ENCODE data around the gene SCAF11.

The SCAF11 gene

GRCh38 chr12:45913631-45914030 is 76.7 kb downstream of the SCAF11 start:
- no peak for DNase-seq (ENCODE audit: low read depth)

DNA sequence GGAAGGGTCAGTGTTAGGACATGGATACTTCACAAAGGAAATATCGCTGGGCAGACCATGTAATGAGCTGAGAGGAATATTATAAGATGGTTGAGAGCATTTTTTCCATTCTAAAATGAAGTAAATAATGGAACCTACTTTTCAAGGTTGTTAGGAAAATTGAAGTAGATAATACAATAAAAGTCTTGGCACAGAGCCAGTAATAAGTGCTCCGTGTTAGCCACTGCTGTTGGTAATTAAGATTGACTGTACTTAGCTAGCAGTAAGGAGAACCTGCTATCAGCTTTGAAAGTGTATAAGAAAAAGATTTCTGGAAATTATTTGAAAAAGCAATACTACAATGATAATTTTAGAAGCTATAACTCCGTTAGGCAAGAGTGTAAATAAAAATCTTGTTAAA is 77.6 kb downstream of the SCAF11 start:
- DNase-seq (ENCODE audit: low read depth): no peak

DNA sequence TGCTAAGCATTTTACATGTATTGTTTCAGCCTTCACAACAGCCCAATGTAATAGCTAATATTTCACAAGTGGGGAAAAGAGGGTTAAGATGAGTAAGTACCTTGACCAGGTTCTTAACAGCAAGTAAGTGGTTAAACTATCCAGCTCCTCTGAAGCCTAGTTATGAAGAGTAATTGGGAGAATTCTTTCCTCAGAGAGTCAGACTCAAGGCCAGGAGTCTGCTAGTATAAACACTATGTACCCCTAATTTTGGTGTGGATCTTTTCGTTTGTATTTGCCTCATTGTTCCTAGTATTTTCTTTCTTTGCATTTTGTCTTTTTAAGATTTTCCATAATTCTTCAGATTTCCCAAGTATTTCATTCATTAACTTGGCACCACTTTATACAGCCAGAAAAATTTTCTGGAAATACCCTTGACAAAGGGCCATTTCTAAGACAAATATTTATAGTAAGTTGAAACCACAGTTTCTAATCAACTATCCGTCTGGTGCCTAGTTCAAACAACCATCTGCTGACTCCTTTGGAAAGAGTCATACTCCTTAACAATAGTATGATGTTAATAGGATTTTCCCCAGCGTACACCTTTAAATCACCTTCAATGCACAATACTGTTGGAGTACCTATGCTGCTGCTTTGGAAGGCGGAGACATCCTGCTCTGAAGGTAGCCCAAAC is 81.2 kb downstream of the SCAF11 start:
- no peak for DNase-seq (ENCODE audit: low read depth)

- DNase-seq (ENCODE audit: low read depth): no peak
These were observed 82.4 kb downstream of the SCAF11 start for GRCh38 chr12:45907955-45908354.

DNA sequence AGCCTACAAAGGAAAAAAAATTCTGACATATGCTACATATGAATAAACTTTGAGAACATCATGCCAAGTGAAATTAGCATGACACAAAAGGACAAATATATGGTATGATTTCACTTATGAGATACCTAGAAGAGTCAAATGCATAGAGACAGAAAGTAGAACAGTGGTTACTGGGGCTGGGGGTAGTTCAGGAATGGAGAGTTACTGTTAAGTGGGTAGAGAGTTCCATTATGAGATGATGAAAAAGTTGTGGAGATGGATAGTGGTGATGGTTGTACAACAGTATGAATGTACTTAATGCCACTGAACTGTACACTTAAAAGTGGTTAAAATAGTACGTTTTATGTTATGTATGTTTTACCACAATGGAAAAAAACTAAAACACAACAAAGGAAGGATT is 92.3 kb downstream of the SCAF11 start:
- no peak for DNase-seq (ENCODE audit: low read depth)

GRCh38 chr12:45895961-45896360 is 94.4 kb downstream of the SCAF11 start:
- DNase-seq (ENCODE audit: low read depth): no peak

DNA sequence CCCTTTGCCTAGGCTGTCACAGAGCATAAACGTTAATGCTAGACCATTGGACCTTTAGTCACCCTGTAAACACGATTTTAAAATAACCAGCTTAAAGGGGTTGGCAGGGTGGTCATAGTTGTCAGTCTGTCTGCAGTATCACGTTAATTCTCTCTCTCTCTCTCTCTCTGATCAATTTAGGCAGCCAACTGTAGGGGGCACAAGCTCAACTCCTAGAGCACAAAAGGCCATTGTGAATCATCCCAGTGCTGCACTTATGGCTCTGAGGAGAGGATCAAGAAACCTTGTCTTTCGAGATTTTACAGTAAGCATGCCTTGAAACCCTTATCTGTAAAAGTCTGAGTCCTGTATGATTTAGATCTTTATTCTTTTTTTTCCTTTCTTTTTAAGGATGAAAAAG is 97.1 kb downstream of the SCAF11 start:
- peak; percentile 3 for DNase-seq (ENCODE audit: low read depth)

DNA sequence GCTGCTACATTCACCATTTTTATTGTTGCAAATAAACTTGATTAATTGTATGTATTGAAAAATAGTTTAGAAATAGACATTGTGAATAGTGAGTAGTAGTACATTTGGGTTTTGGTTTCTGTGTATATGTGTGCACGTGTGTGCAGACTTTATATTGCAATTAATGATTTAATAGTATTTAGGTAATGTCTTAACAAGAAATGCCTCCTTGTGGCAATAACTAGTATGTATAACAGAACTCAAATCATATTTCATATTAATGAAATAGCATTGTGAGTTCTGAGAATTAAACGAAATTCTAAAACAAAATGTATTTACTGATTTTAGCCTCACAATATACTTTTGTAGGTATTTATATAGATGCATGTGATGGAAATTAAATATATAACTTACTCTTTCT is 100.1 kb downstream of the SCAF11 start:
- DNase-seq (ENCODE audit: low read depth): no peak

GRCh38 chr12:45887544-45887943 is 102.8 kb downstream of the SCAF11 start:
- no peak for DNase-seq (ENCODE audit: low read depth)

GRCh38 chr12:45886685-45887084 is 103.7 kb downstream of the SCAF11 start:
- DNase-seq (ENCODE audit: low read depth): no peak

GRCh38 chr12:45883187-45883586 is 107.2 kb downstream of the SCAF11 start:
- DNase-seq (ENCODE audit: low read depth): no peak

DNA sequence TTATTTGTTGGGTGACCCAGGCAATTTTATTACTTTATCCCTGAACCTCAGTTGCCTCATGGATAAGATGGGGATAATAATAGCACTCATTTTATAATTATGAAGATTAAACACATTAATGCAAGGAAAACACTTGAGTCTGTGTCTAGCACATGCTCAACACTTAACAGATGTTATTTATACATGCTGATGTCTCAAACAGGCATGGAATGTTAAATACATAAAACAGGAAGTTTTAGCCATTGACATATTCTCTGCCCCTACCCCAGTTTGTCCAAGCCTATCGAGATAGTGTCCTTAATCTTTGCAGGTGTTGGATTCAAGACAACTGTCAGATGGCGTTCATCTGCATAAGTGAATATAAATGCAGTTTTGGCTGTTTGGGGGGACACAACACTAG is 109.8 kb downstream of the SCAF11 start:
- no peak for DNase-seq (ENCODE audit: low read depth)

DNA sequence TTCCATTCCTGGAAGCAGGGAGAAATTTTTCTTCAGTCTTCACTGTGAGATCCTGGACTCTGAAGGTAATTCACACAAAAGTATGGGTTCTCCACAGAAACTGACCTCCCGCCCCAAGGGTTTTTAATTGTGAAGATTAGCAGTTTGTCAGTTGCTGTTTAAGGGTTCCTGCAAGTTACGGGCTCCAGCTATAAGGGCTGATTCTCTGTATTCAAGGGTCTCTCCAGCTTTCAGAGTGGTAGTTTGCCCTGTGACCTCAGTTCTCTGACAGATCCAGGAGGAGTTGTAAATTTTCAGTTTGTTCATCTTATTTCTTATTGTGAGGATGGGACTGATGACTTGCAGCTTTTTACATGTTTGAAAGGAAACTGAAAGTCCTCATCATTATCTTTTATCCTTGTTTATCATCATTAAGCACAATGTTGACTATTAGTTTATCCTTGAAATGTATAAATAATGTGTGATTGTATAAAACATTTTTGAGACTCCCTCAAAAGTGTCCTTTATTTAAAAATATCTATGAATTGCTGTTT is 110.9 kb downstream of the SCAF11 start:
- DNase-seq (ENCODE audit: low read depth): no peak

DNA sequence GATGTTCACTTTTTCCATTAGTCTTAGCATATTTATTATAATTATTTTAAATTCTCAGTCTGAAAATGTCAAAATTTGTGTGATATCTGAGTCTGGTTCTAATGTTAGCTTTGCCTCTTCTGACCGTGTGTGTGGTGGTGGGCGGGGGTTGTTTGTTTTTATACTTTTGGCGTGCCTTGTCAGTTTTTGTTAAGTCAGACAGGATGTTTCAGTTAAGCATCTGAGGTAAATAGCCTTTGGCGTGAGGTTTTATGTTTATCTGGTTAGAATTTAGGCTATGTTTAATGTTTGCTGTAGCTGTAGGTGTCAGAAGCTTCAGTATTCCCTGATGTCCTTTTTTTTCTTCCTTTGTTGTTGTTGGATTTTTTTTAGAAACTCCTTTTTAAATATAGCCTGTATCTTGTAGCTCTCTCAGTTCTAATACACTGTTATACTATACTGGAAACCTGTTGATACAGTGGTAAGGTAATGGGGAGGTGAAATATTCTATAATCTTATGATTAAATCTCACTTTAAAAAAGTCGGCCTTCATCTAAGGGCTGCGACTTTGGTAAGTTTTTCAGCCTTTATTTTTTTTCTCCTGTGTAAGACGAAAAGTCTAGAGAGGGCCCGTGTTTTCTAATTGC is 111.6 kb downstream of the SCAF11 start:
- DNase-seq (ENCODE audit: low read depth): no peak

DNA sequence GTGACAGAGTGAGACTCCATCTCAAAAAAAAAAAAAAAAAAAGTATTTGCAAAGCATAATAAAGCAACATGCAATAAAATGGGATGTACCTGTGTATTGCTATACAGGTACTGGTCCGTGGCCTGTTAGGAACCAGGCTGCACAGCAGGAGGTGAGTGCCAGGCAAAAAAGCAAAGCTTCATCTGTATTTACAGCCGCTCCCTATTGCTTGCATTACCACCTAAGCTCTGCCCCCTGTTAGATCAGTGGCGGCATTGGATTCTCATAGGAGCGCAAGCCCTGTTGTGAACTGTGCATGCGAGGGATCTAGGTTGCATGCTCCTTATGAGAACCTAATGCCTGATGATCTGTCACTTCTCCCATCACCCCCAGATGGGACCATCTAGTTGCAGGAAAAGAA is 113.3 kb downstream of the SCAF11 start:
- DNase-seq (ENCODE audit: low read depth): no peak

DNA sequence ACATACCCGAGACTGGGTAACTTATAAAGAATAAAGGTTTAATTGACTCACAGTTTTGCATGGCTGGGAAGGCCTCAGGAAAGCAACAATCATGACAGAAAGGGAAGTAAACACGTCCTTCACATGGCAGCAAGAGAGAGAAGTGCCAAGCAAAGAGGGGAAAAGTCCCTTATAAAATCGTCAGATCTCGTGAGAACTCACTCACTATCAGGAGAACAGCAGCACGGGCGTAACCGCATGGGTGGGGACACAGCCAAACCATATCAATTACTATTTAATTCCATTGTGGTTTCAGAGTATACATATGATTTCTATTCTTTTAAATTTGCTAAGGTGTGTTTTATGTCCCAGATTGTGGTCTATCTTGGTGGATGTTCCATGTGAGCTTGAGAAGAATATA is 117.9 kb downstream of the SCAF11 start:
- no peak for DNase-seq (ENCODE audit: low read depth)

Measured in stromal cell of bone marrow (primary cell).